Stimulated activated CD8-positive, alpha-beta memory T cell treated with anti-CD3 and anti-CD28 coated beads, Interleukin-7, amount 100 ng/mL, for 1 hour (primary cell): ENCODE results near the gene SDHC.

ENCODE experiments used
- DNase-seq, 2 donors: peaks; one replicate each; pipeline ENCODE4 v3.0.0-alpha.2; 2020; ENCODE audit warnings: low read depth in 2 of 2

The SDHC gene

DNA sequence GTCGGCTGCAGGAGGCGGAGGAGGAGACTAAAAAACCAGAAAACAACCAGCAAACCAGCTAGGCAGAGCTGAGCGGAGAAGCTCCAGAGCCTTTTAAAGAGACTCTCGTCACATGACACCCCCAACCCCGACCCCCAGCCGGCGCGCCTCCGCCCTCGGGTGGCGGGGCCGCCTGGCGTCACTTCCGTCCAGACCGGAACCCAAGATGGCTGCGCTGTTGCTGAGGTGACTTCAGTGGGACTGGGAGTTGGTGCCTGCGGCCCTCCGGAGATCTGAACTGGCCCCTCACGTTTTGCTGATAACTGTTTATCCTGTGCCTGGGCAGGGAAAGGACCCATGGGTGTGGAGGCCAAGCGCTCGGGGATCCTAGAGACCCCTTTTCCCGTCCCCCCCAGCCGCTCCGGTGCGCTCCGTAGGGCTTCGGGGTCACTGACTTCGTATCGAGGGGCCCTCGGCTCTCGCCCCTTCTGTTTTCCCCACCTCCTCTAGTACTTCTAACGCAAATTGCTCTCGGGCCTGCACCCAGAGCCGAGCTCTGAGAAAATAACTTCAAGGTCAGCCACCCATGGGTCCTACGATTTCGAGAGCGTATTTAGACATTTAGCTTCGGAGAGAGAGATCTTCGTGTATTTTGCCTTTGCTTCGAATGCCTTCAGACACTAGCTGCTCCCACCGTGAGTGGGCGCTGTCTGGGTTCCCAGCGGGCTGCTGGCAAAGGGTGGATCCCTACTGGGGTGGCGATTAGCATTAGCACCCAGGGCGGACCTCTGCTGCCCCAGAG, at the start of gene SDHC:
SDHC (plus strand) TSS at position 181 of the 781 bp plus-strand sequence; CDS start at position 206, 25 bp downstream.
- peak; percentile 79 to 81 for DNase-seq

GRCh38 chr1:161265305-161265704, 48.9 kb upstream of the SDHC start:
- DNase-seq: no peak

GRCh38 chr1:161266202-161266601, 48.0 kb upstream of the SDHC start:
- DNase-seq: no peak

DNA sequence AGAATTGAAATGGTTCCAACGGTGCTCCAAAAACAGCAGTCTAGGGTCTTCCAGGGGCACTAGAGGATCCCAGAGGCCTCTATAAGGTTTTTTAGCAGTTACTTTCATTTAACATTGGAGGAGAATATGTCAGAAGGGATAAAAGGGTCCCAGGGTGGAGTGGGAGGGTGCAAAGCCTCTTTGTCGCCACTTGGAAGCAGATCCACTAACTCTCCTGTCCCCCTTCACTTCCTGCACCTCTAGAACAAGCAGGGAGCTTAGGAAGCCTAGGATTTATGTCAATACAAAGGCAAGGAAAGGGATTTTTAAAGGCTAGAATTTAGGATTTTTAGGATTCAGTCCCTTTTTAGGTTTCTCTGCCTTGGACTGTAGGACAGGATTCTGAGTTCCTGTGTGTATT, 47.3 kb upstream of the SDHC start:
- no peak for DNase-seq

GRCh38 chr1:161267321-161267720, 46.9 kb upstream of the SDHC start:
- DNase-seq: no peak

- DNase-seq: no peak
Measured at GRCh38 chr1:161273402-161273801, 40.8 kb upstream of the SDHC start.

DNA sequence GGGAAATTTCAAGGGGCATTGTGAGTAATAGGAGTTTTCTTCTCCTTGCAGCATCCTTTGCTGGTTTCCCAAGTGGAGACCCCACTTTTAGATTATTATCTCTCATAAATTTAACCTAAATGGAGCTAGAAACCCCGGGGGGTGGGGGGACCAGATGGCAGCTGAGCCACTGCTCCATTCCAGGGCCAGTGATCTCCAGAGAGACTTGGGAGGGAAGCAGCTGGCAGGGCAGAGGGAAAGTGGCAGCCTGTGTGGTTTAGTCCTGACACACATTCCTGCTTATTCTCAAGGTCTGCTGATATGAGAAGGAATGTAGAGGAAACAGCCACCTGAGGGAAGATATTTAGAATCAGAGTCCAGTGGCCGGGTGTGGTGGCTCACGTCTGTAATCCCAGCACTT, 39.3 kb upstream of the SDHC start:
- no peak for DNase-seq

DNA sequence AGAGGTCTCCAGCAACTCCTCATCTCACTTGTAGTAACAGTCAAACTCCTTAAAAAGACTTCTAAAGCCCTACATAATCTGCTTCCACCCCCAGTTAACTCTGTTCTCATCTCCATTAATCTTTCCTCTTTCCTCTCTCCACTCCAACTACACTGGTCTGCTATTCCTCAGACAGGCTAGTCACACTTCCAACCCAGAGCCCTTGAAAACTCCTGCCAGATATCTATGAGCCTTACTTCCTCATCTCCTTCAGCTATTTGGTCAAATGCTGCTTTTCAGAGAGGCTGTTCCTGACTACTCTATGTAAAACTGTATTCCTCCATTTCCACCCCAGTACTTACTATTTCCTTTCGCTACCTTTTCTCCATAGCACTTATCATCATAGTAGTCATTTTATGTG, 31.2 kb upstream of the SDHC start:
- no peak for DNase-seq

GRCh38 chr1:161285113-161285512, 29.1 kb upstream of the SDHC start:
- DNase-seq: no peak

DNA sequence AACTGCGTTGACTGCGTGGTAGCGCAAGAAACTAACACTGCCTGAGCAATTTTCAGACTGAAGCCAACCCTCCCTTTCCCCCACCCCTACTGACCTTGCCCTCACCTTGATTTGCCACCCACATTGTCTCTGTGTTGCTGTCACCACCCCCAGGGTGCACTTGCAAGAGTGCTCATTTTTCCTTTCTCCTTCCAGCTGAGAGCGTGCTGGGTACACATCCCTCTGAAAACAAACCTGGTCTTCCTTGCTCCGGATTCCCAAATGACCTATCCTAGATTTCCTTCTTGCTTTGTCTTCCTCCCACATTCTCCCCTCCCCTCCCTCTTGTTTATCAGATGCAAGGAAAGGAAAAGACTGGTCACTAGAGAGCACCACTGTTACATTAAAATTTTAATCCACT, 28.7 kb upstream of the SDHC start:
- no peak for DNase-seq

DNA sequence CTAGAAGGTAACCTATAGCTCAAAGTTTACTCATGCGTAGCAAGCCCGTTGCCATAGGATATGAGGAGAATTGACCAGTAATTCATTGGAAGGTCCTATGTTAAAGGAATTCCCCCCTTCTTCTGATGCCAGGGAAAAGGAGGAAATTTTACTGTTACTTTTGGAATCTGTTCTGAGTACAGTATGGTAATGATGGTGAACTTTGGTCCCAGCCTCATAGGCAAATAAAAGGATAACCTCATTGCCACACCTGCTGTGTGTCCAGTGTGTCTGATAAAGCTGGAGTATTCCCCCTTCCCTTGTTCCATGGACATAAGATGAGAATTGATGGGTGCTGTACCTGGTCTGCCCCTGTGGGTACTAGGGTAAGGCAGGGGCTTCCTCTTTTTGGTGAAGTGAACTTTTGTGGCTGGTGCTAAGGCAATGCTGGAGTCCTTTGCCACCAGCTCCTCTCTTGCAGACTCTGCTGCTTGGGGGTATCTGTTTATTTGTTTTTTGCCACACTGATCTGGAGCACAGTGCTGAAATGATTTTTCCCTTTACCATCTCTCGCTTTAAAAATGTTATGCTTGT, 26.6 kb upstream of the SDHC start:
- DNase-seq: no peak

DNA sequence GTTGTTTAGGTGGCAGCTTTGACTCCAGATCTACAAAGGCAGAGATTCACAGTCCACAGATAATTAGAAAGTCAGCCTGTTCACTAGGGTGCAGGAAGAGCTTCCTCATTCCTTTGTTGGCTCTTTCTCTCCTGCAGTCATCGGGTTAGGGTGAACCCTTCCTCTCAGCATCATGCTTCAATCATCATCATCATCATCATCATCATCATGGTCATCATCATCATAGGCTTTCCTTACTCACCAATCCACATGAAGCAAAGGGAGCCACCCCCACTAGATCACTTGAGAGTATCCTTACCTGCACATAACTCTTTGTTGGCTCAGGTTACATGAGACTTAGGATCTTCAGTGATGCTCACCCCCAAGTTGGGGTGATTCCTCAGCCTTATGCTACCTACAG, 23.4 kb upstream of the SDHC start:
- no peak for DNase-seq

GRCh38 chr1:161297415-161297814, 16.8 kb upstream of the SDHC start:
- no peak for DNase-seq

GRCh38 chr1:161298116-161298515, 16.1 kb upstream of the SDHC start:
- DNase-seq: no peak

DNA sequence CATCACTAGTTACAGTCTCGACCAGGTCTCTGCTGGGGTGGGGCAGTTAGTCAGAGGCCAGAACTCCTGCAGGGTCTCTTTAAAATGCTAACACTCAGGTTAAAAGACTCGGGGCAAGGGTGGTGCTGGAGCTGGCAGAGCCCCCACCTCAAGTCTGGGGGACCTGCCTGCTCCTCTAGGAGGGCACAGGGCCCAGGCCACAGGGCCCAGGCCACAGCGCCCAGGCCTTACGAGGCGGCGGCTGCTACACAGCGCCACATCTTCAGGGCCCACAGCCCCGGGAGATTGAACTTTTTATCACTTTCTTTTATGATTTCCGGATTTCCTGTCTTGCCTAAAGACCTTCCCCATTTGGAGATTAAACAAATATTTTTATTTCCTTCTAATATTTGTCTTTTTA, 14.8 kb upstream of the SDHC start:
- no peak for DNase-seq

DNA sequence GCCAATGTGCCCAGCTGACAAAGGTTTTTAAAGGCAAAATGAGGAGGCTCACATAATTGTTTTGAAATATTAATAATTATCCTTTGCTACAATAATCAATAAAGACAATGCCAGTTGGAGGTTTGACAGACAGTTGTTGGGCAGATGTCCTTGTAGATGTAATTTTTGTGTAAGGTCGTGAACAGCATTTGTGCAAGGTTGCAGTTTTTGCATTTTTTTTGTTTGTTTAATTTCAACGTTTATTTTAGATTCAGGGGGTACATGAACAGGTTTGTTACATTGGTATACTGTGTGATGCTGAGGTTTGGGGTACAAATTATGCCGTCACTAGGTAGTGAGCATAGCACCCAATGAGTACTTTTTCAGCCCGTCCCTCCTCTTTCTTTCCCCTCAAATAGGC, 13.7 kb upstream of the SDHC start:
- DNase-seq: no peak

- no peak for DNase-seq
Measured at GRCh38 chr1:161304927-161305866, 9.0 kb upstream of the SDHC start.

GRCh38 chr1:161305867-161306519, 8.2 kb upstream of the SDHC start:
- DNase-seq: peak; percentile 72 to 78

GRCh38 chr1:161307230-161307768, 6.9 kb upstream of the SDHC start:
- DNase-seq: no peak

DNA sequence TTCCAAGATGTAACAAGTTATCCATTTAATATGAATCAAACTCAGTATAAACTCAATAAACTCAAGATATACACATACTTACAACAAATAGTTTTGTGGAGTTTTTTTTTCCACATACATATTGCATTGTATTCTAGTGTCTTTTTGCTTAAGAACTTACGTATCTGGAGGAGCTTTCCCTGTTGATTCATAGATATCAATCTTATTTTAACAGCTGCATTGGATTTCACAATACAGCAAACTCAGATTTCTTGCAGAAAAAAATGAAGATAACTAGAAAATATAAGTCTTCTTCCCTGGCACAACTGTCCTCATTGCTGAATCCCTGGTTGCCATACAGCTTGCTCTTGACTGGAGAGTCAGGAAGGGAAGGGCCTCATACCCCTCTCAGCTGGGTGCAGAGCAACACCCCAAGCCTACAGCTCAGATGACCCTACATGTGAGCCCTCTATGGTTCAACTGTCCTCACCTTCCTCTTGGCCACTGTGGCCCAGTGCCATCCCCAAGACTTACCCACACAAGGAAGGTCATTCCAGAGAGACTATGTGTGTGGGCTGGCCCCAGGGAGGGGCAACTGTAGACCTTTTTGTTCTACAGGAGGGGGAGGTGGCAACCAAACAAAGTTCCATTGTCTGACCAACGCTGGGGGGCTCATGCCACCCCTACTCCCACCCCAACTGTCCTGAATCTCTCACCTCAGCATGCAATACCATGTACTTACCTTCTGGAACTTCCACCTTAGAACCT, 6.1 kb upstream of the SDHC start:
- DNase-seq: no peak

DNA sequence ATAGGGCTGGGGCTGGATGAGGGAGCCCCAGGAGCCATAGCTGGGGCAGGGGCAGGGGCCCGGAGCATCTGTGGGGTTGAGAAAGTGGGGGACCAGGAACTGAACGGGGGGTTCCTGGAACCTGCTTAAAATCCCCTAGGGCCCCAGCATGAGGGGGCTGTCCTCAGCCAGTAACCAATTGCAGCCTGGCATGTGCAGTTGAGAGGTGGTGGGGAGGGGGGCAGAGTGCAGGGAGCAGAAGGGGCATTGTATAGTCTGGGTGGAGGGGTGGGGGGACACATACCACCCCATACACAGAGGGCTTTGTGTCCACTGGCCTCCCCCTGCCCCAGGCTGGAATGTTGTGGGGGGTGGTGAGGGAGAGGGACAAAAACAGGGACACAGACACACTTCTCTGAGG, 4.3 kb upstream of the SDHC start, which contains the start of gene MPZ:
MPZ (minus strand) TSS at position 101 of the 400 bp plus-strand sequence; CDS start at position 38, 63 bp downstream.
- no peak for DNase-seq
